ENCODE results near the gene RBPJ. TPM values are rescaled to one million over a fixed set of nuclear protein-coding genes. Genes with fewer than 3 reads are reported as not detected.

The RBPJ gene
- polyA plus RNA-seq, 3 donors: 75.3 to 177 (median 128) TPM

GRCh38 chr4:26346203-26346620 is 25.4 kb downstream of the RBPJ start:
- peaks cover 37% of the 10 kb centered on the region for H3K4me1 Mint-ChIP-seq
- no peak for TF ChIP-seq CTCF (IDR thresholded peaks at IDR 0.05)
- Histone ChIP-seq H3K27ac (ENCODE audit: low read depth in 1 of 2, low read length in 2 of 2) (peak overlapping the region in 1 of 2 donors; percentile 23), H3K36me3 (replicated peaks in 1 of 2; ENCODE audit: control insufficient read depth in 1 of 2, insufficient read depth in 2 of 2, low read length in 2 of 2) (no peaks in the 10 kb centered on the region), H2AFZ (ENCODE audit: insufficient read depth, low read depth, low read length, poor library complexity, severe bottlenecking) (no peak overlapping the region), H4K20me1 (ENCODE audit: insufficient read depth, low read length) (peaks cover 100% of the 10 kb centered on the region), H3K4me3 (replicated peaks in 1 of 3; ENCODE audit: low read depth in 2 of 3, low read length in 3 of 3) (no peak overlapping the region), H3K27me3 (ENCODE audit: control insufficient read depth in 2 of 2, insufficient read depth in 2 of 2, low read length in 2 of 2) (no peaks in the 10 kb centered on the region), H3K4me2 (replicated peaks; ENCODE audit: extremely low read depth, low read length, poor library complexity, severe bottlenecking) (no peak overlapping the region), H3K79me2 (ENCODE audit: insufficient read depth, low read length) (peaks cover 99% of the 10 kb centered on the region), H3K9me3 (replicated peaks in 1 of 2; ENCODE audit: control insufficient read depth in 1 of 2, insufficient read depth in 1 of 2, low read length in 2 of 2) (no peaks in the 10 kb centered on the region), H3K9ac (ENCODE audit: insufficient read depth, low read length, poor library complexity, severe bottlenecking) (no peak overlapping the region), H3K4me1 (ENCODE audit: control insufficient read depth in 1 of 2, insufficient read depth in 2 of 2, low read length in 2 of 2) (peaks cover 6 to 13% of the 10 kb centered on the region in 2 donors)
- WGBS (ENCODE audit: insufficient coverage): 100% methylated on average over 2 of the region's 6 CpGs
- H3K27me3 Mint-ChIP-seq (ENCODE audit: low read depth in 3 of 3): no peaks in the 10 kb centered on the region
- H3K9me3 Mint-ChIP-seq: no peaks in the 10 kb centered on the region
- H3K27ac Mint-ChIP-seq: peak overlapping the region in 4 of 7 donors; percentile 60 to 72 (median 68)
- no peak overlapping the region for H3K4me3 Mint-ChIP-seq
- intact Hi-C loops (cut with micrococcal nuclease): no loop called here
- H3K36me3 Mint-ChIP-seq: peaks cover 3 to 4% of the 10 kb centered on the region in 2 donors
- DNase-seq: peak in 1 of 3 donors; percentile 21

- Histone ChIP-seq H3K79me2 (ENCODE audit: insufficient read depth, low read length) (peaks cover 100% of the 10 kb centered on the region), H3K4me1 (ENCODE audit: control insufficient read depth in 1 of 2, insufficient read depth in 2 of 2, low read length in 2 of 2) (peaks cover 6 to 15% of the 10 kb centered on the region in 2 donors), H3K9me3 (replicated peaks in 1 of 2; ENCODE audit: control insufficient read depth in 1 of 2, insufficient read depth in 1 of 2, low read length in 2 of 2) (no peaks in the 10 kb centered on the region), H4K20me1 (ENCODE audit: insufficient read depth, low read length) (peaks cover 100% of the 10 kb centered on the region), H3K9ac (ENCODE audit: insufficient read depth, low read length, poor library complexity, severe bottlenecking) (no peak overlapping the region), H3K27ac (ENCODE audit: low read depth in 1 of 2, low read length in 2 of 2) (no peak overlapping the region), H3K27me3 (ENCODE audit: control insufficient read depth in 2 of 2, insufficient read depth in 2 of 2, low read length in 2 of 2) (no peaks in the 10 kb centered on the region), H3K36me3 (replicated peaks in 1 of 2; ENCODE audit: control insufficient read depth in 1 of 2, insufficient read depth in 2 of 2, low read length in 2 of 2) (no peaks in the 10 kb centered on the region), H3K4me3 (replicated peaks in 1 of 3; ENCODE audit: low read depth in 2 of 3, low read length in 3 of 3) (no peak overlapping the region), H2AFZ (ENCODE audit: insufficient read depth, low read depth, low read length, poor library complexity, severe bottlenecking) (no peak overlapping the region), H3K4me2 (replicated peaks; ENCODE audit: extremely low read depth, low read length, poor library complexity, severe bottlenecking) (no peak overlapping the region)
- Mint-ChIP-seq H3K36me3 (peaks cover 3 to 4% of the 10 kb centered on the region in 2 donors), H3K4me1 (peaks cover 32% of the 10 kb centered on the region), H3K27me3 (ENCODE audit: low read depth in 3 of 3) (no peaks in the 10 kb centered on the region), H3K9me3 (no peaks in the 10 kb centered on the region), H3K27ac (no peak overlapping the region), H3K4me3 (no peak overlapping the region)
- intact Hi-C loops (cut with micrococcal nuclease): no loop called here
- DNase-seq: no peak
- no CpG with 5 or more reads among the region's 2 CpGs for WGBS (ENCODE audit: insufficient coverage)
- TF ChIP-seq CTCF (IDR thresholded peaks at IDR 0.05): no peak
Observed at GRCh38 chr4:26349496-26349895, 28.7 kb downstream of the RBPJ start.
